Stimulated activated CD8-positive, alpha-beta memory T cell treated with anti-CD3 and anti-CD28 coated beads, Interleukin-4, amount 100 ng/mL, for 48 hours (primary cell): ENCODE results near the gene RAD50.
"Not testable (repeated sequence)": the region's sequence is repeated elsewhere in the genome, so short reads cannot be mapped to it uniquely, and the experiment has no call there.

Source experiments
- DNase-seq: peaks from one replicate; pipeline ENCODE4 v3.0.0-alpha.2; 2020

RAD50 gene

DNA sequence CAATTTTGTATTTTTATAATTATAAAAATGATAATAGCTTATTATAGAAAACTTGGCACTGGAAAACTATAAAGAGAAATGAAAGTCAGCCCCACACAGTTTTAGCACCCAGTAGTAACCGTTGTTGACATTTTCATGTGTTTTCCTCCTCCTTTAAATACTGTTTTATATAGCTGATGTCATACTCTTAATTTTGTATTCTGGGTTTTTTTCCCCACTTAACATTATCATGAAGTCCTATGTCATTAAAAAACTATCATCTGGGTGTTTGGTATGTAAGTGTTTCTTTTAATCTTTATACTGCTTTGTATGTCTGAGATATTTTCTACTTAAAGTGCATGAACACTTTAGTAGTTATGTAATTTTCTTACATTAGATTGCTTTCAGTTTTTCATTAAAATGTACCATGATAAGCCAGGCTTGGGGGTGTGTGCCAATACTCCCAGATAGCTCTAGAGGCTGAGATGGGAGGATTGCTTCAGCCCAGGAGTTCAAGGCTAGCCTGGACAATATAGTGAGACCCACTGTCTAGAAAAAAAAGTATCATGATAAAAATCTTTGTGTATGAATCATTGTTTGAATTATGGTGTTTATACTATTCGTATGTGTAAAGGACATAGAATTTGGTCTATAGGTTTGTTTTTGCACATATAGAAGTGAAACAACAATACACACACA lies 2.7 kb downstream of the RAD50 start:
- DNase-seq = no peak

DNA sequence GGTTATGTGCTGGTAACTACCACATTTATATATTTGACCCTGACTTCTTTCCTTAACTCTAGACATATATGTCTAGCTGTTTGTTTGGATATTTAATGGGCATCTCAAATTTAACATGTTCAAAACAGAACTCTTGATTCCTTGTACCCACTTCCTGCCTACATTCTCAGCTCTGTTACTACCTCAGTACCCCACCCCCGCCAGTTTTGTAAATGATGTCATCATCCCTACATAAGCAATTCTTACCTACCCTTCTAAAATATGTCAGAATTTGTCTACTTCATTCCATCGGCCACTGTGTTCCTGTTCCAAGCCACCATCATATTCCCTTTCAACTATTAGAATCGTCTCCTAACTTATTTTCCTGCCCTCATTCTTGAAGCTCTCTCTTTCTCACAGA lies 4.8 kb downstream of the RAD50 start:
- DNase-seq = no peak

DNA sequence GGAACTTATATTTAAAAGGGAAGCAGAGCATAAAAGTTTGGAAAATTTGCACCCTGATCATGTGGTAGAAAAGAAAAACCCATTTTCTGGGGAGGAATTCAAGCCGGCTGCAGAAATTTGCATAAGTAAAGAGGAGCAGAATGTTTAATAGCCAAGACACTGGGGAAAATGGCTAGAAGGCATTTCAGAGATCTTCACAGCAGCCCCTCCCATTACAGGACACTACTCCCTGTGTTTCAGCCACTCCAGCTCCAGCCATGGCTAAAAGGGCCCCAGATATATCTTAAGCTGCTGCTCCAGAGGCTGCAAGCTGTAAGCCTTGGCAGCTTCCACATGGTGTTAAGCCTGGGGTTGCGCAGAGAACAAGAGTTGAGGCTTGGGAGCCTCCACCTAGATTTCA lies 7.8 kb downstream of the RAD50 start:
- DNase-seq = not testable (repeated sequence)

DNA sequence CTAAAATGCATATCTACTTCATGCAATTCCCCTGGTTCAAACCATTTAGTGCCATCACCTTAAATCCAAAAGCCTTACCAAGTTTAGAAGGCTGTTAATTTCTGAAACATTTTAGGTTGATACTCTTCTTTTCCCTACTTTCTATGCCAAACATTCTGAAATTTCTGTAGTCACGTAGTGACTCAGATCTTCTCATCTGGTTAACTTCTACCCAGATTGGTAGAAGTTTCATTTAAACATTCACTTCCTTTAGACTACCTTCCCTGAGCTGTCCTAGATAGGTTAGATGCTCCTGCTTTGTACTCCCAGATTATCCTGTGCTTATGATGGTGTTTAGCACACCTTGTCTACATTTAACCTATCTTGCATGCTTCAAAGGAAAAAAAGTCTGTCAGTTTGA lies 9.9 kb downstream of the RAD50 start:
- no peak for DNase-seq

DNA sequence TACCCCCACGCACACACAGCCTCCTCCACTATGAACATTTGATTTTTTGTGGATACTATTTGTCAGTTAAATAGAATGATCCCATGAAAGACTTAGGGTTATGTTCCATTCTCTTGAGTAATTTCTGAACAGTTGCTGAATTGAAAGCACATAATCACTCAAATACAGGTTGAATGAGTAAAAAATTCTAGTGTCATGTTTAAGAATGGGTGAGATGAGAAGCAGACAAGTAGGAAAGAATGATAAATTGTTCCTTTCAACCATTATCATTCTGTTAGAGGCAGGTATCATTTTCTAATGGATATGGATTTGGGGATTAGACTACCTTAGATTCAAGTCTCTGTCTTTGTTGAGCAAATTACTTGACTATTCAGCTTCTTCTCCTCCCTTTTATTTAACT lies 19.3 kb downstream of the RAD50 start:
- no peak for DNase-seq

DNA sequence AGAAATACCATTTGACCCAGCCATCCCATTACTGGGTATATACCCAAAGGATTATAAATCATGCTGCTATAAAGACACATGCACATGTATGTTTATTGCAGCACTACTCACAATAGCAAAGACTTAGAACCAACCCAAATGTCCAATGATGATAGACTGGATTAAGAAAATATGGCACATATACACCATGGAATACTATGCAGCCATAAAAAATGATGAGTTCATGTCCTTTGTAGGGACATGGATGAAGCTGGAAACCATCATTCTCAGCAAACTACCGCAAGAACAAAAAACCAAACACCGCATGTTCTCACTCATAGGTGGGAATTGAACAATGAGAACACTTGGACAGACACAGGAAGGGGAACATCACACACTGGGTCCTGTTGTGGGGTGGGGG lies 27.8 kb downstream of the RAD50 start:
- DNase-seq = not testable (repeated sequence)

DNA sequence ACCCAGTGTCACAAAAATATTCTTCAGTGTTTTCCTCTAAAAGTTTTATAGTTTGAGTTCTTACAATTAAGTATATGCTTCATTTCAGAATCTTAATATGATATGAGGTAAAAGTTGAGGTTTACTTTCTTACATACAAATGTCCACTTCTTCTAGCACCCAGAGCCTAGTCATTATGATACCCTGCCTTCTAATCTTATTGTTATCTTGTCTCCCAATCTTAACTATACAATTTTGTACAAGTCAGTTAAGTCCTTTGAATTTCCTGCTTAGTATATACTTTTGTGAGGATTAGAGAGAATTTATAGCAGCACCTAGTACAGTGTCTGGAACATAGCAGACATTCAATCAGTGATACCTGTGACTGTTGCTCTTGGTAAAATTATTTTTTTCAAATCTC lies 29.3 kb downstream of the RAD50 start:
- no peak for DNase-seq

DNA sequence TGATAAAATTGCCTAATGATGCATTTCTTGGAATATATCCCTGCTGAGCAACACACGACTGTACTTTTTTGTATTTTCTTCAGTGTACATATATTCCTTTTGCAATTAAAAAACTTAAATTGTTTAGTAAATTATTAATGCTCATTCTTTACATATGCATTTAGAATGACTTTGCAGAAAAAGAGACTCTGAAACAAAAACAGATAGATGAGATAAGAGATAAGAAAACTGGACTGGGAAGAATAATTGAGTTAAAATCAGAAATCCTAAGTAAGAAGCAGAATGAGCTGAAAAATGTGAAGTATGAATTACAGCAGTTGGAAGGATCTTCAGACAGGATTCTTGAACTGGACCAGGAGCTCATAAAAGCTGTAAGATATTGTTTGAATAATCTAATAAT lies 32.7 kb downstream of the RAD50 start:
- no peak for DNase-seq

DNA sequence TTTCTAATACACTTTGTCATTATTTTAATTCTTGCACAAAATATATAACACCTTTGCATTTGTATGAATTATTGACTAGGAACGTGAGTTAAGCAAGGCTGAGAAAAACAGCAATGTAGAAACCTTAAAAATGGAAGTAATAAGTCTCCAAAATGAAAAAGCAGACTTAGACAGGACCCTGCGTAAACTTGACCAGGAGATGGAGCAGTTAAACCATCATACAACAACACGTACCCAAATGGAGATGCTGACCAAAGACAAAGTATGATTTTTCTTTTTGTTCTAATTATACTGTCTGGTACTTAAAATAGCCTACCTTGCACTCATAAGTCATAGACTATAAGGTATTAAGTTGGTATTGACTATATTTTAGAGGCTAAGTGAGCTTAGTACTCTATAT lies 34.4 kb downstream of the RAD50 start:
- DNase-seq = no peak

DNA sequence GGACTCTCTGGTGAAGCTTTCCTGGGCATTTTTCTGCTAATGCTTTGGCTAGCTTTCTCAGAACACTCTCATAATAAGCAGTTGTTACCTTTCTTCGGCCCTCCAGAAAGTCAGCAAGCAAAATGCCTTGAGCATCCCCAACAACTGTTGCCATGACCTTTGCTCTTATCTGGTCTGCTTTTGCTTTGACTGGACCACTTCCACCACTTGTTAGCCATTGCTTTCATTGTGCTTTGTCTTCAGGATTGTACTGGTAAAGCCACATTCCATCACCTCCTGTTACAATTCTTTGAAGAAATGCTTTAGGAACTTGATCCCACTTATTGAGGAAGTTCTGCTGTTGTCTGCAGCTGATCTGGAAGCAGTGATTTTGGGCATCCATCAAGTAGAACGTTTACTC lies 35.7 kb downstream of the RAD50 start:
- no peak for DNase-seq

DNA sequence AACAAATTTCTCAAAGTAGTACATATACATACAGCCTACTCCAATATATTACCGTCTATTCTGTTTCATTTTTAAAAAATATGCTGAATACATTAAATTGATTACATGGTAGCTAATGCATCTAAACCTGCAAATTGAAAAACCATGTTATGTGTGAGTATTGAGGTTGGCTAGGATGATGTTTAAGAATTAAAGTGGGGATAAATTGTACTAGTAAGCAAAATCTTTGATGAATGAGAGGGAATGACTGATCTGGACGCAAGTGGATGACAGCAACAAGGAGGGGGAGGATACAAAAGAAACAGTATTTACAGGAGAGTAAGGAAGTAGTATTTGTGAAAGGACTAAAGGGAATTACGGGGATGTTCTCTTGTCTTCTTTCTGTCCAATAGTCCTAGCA lies 37.4 kb downstream of the RAD50 start:
- no peak for DNase-seq

DNA sequence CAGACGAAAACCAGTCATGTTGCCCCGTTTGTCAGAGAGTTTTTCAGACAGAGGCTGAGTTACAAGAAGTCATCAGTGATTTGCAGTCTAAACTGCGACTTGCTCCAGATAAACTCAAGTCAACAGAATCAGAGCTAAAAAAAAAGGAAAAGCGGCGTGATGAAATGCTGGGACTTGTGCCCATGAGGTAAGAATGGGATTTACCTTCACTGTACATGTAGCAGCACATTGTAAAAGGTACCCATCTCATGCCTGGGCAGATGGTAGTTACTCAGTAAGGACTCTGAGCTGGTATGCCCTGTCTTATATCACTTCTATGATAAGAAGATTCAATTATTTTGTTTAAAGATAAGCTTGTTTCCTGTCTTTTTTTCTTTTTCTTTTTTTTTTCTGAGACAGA lies 38.8 kb downstream of the RAD50 start:
- no peak for DNase-seq

DNA sequence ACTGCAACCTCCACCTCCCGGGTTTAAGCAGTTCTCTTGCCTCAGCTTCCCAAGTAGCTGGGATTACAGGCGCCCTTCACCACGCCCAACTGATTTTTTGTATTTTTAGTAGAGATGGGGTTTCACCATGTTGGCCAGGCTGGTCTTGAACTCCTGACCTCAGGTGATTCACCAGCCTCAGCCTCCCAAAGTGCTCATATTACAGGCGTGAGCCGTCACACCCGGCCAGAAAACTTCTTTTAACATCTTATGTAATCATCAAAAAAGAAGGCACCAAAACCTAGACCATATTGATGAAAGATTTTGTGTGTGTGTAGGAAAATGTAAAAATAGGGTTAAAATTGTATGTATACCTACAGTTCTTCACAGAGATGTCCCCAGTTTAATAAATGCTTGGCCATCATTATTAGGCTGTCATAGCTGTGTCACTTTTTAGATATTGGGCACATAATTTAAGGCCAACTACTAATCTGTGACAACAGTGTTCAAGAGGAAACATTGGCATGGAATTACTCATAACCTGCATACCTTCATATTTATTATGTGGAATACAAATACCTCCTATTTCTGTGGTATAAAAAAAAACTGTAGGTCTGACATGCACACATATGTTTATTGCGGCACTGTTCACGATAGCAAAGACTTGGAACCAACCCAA lies 44.4 kb downstream of the RAD50 start:
- no peak for DNase-seq

DNA sequence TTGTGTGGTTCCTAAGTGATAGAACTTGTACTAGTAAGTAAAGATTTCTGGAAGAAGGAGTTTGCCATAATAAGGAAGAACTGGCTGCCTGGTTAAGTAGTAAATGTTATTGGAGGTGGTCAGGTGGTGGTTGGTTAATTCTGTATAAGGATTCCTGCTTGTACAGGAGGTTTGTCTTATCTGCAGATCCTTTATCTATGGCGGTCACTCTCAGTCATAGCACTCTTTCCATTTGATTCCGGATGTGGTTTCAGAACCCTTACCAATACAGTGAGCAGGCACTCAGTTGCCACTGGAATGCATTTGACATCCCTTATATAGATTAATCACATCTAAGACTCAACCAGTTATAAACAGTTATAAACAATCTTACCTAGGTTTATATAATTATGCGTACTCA lies 50.3 kb downstream of the RAD50 start:
- no peak for DNase-seq

DNA sequence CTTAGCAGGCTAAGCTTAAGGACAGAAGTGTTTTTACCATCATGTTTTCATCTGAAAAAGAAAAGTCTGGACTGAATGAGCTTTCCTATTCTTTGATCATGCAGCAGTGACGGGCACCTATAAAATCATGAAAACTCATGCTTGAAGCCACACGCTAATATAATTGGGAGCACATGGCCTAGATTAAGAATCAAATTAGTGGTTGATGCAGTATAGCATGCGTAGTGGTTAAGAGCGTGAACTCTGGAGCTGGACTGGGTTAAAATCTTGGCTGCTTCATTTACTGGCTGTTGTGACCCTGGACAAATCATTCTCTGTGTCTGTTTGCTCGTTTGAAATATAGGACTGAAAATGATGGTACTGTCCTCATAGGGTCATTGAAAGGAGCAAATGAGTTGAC lies 51.3 kb downstream of the RAD50 start:
- DNase-seq = no peak

DNA sequence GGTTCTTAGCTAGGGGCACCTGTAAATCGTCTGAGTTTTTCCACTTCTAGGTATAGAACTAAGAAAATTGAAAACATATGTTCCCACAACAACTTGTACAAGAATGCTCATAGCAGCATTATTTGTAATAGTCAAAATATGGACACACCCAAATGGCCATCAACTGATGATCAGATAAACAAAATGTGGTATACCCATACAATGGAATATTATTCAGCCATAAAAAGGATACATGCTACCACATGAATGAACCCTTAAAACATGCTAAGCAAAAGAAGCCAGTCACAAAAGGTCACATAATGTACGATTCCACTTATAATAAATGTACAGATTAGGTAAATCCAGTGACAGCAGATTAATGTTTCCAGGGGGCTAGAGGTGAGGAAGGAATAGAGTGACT lies 55.2 kb downstream of the RAD50 start:
- no peak for DNase-seq

DNA sequence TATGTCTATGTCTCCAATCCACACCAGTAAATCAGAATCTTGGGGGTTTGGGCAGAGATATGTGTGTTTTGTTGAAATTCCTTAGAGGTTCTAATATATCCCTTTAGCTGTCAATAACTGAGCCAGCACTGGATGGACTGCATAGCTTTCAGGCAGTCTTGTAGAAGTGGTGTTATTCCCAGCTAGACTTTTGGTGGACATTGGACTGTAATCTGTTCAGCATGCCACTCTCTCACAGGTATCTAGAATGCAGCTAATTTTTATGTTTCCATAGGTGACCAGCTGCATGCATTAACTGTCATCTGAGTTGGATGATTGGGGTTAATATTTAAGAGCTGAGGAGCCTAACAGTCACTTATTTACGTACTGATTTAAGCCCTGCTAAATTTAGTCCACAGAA lies 56.1 kb downstream of the RAD50 start:
- DNase-seq = no peak

DNA sequence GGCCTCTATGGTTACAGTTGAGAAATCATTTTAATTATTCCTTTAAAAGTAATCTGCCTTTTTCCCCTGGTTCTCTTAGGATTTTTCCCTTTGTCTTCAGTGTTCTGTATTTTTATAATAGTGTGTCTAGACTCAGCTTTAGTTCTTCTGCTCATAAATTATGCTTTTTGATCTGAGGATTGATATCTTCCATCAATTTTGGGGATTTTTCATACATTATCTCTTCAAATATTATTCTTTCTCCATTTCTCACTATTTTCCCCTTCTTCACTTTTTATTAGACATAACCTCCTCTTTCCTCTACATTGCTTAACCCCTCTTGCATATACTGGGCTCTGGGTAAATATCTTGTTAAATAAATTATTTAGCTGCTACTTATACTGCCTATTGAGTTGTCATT lies 64.9 kb downstream of the RAD50 start:
- DNase-seq = no peak

DNA sequence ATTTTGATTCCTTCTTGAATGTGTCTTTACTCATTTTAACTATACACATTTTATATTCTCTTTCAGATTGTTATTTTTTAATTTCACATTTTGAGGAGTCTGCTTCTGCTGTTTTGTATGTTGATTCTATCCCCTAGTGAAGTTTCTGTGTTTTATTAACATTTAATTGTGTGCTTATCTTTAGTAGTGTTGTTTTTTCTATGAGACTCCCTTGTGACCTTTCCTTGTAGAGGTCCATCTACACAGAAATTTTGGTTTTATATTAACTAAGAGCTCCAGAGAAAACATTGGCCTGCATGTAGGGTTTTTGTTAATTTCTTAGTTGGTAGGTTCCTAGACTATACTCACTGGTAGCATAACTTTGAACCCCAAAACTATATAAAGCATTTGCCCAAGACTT lies 65.8 kb downstream of the RAD50 start:
- DNase-seq = no peak

DNA sequence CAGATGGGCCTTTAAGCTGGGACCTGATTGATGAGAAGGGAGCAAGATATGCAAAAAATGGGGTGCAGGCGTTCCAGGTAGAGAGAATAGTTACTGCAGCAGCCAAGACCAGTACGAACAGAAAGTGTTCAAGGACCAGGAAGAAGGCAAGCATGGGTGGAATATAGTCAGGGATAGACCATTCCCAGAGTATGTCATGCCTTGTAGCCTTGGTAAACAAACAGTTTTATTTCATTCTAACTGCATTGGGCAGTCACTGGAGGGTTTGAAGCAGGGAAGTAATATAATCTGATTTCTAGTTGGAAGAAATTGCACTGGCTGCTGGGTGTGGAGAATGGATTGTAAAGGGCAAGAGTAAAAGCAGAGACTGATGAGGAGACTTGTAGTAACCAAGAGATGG lies 70.7 kb downstream of the RAD50 start:
- no peak for DNase-seq

DNA sequence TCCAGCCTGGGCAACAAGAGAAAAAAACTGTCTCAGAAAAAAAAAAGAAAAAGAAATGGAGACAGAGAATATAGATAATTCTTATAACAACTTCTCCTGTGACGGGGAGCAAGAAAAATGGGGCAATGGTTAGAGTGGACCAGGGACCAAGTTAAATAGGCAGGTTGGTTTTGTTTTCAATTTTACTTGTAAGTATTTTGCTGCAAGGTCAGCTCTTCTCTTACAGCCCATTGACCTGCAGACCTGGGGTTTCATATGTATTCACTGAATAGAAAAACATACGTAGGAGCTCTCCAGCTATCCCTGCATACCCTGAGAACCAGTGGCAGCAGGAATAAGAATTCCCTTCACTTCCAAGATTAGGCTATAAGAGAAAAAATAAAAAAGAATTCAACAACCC lies 72.0 kb downstream of the RAD50 start:
- DNase-seq = no peak

DNA sequence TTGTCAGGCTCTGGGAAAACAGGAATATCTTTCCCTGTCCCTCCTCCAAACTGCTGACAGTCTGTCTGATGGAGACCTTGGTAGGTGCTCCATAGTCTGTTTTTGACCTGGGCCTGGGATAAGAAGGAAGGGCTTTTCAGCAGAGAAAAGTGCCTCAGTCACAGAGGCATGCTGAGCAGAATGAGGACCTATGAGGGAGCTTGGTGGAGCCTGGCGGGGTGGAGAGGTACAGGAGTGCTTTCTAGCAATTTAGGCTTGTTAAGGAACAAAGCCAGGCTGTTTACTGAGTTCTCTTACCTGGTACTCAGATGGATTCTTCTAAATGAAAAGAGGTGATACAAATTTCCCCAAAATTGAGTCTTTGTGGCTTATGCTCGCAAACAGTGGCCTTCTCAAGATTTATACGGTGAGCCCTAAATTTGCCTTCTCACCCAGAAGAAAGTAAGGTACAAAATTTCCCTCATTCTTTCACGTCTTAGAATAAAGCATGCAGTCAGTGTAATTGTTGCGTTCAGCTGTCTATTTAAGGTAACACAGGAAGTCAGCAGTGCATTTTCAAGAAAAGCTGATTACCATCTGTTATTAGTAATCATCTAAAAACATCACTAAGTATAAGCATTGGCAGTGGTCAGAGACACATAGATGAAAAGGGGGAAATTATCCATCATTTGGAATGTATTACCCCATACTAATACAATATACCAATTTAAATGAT lies 72.6 kb downstream of the RAD50 start:
- DNase-seq = no peak

DNA sequence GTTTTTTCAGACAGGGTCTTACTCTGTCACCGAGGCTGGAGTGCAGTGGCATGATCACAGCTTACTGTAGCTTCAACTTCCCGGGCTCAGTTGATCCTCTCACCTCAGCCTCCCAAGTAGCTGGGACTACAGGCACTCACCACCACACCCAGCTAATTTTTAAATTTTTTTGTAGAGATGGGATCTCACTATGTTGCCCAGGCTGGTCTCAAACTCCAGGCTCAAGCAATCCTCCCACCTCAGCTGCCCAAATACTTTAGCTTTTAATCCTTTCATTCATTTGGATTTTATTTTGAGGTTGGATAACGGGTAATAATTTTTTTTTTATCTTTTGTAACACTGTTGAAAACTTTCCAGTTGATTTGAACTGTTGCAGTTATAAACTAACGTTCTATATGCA lies 76.8 kb downstream of the RAD50 start:
- not testable (repeated sequence) for DNase-seq

DNA sequence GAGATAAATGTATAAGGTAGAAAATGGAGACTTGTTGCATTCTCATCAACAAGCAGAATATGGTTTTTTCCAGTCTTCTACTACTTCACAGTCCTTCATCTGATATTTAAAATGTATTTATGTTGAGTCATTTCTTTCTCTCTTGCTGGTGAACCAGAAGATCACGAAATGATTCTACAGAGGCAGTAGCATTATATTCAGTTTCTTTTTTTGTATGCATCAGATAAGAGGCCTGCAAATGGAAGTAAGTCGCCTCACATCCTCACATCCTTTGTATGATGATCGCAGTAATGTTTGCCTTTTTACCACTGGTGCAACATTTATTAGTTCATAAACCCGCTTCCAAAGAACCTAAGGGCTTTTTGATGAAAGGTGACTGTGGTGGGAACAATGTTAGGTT lies 79.1 kb downstream of the RAD50 start:
- DNase-seq = no peak

DNA sequence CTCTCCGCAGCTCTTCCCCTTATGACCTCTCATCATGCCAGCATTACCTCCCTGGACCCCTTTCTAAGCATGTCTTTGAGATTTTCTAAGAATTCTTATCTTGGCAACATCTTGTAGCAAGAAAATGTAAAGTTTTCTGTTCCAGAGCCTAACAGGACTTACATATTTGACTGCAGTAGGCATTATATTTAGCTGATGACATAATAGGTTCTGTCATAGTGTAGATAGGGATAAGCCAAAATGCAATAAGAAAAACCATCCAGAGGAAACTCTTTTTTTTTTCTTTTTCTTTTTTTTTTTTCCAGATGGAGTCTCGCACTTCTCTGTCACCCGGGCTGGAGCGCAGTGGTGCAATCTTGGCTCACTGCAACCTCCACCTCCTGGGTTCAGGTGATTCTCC lies 80.5 kb downstream of the RAD50 start:
- no peak for DNase-seq
